Stimulated activated CD4-positive, alpha-beta T cell treated with anti-CD3 and anti-CD28 coated beads, TNF-alpha, amount 100 ng/mL, for 4 hours (primary cell): ENCODE measurements around the gene XYLT1.

Experiments
- DNase-seq, 3 experiments: peaks; one replicate each; pipeline ENCODE4 v3.0.0-alpha.2; 2020; ENCODE audit warnings: low read depth in 3 of 3

XYLT1 gene

DNA sequence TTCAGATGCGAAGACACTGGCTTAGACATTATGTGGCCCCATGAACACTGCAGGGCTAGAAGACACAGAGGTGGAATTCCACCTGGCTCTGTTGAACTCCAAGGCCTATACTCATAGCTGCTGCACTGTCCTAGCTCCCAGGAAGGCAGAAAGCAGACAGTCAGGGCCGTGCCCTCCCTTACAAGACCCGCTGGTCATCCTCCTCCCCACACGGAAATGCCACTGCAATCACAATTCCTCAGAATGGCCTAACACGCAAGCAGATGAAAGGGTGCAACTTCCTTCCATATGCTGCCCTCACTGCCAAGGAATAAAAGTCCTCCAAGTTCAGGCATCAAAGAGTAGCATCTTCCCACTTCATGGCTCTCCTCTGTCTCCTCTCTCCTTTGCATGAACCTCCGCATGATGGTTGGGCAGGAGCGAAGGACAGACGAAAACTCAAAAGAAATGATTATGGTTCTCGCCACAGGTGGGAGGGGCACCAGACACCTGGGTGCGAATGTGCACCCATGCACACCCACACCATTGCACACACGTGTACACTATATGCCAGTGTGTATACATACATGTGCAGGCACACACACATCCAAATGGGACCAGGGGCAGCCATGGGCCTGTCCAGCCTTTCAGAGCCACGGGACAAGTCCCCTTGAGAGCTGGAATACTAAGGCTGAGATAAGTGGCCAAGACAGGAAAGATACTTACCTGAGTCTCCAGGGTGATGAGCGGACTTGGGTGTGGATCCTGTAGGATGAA lies 113.3 kb downstream of the XYLT1 start:
- no peak for DNase-seq

DNA sequence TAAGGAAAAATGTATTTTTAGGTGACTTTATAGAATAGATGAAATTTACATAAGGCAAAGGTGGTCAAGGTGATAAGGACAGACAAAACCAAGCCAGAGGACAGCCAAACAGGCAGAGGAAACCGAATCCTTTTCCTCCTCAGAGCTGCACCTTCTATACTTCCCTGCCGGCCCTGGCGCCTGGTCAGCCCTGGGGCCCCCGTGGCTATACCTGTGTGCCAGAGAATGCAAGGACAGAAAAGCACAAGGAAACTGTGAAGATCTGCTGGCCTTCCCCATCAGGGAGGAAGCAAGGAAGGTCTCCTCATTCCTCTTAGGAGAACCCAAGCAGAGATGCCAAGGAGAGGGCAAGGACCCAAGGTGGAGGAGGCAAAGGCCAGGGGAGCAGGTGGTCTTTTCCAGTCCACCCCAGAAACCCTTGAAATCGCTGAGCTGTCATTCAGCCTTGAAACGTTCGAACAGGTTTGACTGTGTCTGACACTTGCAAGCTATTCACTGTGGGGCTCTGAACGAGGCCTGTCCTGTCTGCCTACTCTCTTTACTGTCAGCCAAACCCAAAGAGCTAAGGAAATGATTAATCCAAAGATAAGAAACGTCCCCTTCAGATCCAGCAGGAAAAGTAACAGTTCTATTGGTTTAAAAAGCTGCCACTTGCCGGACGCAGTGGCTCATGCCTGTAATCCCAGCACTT lies 114.4 kb downstream of the XYLT1 start:
- no peak for DNase-seq

DNA sequence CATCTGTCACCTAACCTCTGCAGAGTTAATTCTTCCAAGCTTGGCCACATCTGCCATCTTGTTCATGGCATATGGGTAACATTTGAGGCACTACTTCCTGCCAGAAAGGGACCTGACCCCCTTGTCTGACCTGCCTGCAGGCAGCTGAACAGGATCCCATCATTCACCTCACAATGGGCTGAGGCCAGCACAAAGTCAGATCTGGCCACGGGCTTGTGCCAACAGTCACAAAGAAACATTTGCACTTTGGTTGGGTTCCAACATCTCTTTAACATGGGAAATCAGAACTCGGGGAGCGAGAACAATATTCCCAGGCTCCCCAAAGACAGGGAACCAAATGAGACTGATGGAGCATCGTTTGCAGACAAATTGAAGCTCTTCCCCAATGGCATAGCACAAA lies 116.1 kb downstream of the XYLT1 start:
- no peak for DNase-seq

DNA sequence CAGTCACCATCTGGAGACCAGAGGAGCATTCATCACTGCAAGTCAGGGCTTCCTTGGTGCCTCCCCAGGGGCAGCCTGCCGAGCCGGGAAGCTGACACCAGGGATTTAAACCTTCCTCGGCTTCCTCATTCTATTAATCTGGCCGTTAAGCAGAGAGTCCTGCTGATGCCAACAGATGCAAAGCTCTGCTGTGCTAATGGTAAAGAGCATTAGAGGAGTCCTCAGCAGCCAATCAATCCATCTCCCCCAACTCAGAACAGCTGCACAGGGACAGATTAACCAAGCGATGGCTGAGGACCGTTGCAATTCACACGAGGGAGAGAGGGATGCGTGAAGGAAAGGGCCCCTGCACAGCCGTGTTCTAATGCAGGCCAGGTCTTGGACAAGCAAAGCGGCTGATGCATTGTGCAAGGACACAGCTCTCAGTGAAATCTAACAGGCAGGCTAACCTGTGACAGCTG lies 116.6 kb downstream of the XYLT1 start:
- no peak for DNase-seq

DNA sequence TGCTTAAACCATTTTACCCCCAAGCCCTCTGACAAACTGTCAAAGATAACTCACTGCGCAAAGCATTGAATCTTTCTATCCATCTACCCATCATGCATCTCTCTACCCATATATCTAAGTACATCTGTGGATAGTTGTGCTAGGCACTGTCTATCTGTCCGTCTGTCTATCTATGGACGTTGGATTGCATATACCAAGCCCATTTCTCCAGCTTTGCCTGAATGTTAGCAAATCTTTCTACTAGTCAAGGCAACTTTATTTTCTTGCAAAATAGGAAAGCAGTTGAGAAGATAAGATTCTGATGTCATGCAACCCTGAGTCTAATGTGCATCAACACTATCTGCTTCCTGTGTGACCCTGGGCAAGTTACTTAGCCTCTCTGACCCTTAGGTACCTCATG lies 117.2 kb downstream of the XYLT1 start:
- no peak for DNase-seq

DNA sequence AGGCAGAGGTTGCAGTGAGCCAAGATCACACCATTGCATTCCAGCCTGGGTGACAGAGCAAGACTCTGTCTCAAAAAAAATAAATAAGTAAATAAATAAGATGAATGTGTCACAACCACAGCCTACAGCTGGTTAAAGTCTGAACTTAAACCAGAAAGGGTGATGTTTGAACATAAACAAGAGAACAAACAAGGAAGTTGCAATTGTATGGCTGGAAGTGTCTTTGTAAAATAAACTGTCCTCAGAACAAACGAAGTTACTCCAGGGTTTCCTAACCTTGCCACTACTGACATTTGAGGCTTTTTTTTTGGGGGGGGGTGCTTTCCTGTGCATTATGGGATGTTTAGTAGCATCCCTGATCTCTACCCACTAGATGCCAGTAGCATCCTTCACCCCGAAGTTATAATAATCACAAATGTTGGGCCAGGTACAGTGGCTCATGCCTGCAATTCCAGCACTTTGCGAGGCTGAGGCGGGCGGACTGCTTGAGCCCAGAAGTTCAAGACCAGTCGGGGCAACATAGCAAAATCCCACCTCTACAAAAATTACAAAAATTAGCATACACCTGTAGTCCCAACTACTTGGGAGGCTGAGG lies 119.2 kb downstream of the XYLT1 start:
- no peak for DNase-seq

DNA sequence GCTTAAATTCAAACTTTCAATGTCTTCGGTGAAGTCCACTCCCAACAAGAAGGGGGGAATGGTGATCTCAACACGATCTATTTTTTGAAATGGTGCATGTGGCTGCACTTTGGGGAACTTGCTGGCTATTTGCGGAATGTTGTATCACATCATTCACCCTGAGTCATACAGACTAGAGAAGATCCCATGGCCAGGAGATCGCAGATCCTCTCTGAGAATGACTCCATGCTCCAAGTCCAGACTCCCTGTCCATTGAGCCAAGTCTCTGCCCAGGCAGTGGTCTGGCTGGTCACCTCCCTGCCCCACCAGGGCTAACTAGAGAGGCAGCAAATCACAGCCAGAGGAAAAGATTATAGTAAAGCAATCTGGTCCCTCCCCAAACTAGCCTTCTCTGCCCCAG lies 120.6 kb downstream of the XYLT1 start:
- DNase-seq, result no peak

DNA sequence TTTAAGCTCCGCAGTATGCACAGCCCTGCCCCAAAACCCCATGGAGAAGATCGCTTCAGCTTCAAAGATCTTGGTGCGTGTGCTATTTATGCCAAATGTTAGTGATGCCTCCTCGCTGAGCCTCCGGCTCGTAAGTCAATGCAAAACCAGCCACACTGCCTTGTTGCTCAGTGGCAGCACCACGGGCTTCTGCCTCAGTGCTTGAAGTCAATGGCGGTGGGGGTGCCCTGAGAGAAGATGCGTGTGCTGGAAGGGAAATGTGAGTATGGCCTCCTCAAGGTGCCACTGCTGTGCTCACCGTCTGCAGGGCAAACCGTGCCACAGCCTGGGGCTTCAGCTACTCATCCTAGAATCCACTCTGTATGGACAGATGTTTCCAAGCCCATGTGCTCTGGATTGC lies 121.9 kb downstream of the XYLT1 start:
- no peak for DNase-seq

DNA sequence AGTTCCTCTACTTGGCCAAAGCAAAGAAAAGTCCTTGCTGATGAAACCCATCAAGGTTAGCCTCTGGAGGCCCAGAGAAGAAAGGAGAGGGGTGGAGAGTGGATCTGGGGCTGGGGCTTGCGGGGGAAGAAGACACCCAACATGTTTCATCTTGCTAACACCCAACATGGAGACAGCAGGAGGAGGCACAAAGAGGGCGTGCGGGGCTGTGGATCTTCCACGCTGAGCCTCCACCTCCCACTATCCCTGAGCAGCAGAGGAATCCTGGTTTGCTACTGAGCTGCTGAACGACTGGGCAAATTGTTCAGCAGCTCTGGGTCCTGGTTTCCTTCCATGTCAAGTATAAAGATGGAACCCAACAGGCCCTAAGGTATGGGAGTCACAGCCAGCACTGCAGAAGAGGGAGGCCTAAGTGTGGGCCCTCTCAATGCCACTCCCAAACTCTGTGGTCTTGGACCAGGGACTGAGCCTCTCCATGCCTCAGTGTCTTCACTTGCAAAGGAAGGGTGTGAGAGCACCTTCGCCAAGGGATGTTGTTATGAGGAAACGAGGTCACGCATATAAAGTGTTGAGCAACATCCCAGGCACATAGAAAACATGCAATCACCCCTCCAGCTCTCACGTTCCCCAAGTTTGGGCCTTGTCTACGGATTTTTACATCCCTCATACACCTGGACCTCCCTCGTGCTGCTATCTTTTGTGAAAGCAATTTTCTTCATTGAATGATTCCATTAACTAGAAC lies 122.5 kb downstream of the XYLT1 start:
- DNase-seq, result no peak

DNA sequence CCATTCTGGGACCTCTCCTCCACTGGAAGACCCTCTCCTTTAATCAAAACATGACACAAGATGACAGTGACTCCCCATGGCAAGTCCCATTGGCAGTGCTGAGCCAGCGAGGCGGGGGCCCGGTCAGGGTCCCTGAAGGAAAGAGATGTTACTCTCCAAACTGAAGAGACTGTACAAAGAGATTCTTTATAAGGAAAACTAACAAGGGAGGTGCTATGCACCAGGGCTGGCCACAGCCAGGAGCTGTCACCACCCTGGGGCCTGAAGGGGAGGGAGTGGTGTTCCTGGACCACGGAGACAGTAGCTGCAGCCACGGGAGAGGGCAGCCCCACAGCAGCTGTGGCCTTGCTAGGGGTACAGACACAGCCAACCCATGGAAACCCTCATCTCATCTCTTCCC lies 123.1 kb downstream of the XYLT1 start:
- DNase-seq, result no peak

DNA sequence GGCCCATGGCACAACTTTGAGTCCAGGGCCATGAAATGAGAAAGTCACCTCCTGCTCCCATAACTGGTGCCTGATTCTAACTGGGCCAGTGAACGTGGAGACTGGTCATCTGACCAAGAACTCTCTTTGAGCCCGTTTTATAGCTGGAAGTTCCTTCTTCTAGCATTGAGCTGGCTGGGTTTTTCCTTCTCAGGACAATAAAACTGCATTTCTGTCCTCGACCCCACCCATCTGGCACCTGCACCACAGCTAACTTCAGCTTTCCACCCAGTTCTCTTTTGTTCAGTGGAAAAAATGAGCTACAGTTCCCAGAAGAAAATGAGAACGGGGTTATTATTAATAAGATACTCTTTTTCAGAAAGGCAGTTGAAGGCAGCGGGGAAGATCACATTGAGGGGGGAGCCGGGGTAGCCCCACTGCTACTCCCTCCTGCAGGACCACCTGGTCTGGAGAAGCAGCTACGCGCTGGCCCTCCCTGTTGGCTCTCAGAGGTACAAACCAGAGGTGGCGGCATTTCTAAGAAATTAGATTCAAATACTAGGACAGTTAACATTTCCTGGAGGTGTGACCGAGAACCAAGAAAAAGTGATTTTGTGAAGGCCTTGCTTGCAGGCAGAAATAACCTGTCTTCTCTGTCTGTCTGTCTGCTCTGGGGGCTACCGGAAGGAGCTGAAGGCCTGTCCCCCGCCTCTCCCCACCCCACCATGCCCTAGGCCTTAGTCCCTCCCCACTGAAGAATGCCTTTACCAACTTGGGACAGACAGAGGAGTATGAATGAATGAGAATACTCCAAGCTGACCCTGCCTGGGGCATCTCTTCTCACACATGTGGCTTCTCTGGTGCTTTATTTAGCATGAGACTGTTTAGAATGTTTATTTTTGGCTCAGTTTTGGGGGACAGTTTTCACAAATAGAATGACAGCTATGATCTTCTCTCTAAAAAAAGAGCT lies 123.9 kb downstream of the XYLT1 start:
- no peak for DNase-seq

DNA sequence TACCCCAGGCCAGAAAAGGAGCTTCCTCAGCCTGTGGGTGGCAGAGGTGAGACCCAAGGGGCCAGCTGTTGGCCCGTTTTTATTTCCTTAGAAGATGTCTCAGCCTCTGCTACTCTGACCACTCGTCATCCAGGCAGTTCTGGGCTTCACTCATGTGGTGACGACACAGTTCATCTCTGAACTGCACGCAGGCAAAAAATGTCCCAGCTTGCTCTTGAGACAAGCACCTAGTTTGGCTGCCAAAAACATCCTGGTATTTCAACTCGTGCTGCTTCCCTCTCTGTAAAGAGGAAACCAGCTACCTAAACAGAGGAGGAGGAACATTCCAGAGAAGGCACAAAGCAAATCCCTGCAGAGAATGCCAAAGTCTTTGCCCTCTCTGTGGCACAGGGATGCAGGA lies 125.7 kb downstream of the XYLT1 start:
- DNase-seq, result no peak

DNA sequence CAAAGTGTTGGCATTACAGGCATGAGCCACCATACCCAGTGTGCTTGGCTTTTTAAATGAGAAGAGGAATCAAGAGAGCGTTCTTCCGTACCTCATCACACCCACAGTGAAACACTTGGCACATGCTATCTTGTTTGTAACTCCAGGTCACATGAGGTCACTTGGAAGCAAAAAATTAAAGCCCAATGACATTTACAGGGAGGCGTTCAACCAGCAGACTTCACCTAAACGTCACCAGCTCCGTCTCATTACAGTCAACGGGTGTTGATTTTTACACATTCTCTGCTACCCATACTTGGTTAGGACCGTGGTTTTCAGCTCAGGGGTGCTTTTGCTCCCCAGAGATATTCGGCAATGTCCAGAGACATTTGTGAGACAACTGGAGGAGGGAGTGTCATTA lies 127.0 kb downstream of the XYLT1 start:
- no peak for DNase-seq

DNA sequence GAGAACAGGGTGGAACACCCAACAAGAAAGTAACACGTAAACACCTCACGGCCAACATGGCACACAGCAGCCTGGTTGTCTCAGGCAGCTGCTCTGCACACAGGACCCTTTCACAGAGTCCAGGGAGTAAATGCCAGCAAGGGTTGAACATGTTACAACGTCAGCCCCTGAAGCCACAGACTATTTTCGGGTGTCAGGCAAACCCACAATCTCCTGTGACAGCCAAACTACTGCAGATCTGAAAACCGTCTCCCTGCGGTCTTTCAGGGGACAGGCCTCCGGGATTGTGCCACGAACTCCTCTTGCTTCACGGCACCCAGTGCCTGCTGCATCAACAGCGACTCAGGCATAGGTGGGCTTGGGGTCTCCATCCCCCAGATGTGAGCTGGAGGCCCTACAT lies 127.7 kb downstream of the XYLT1 start:
- DNase-seq, result no peak

DNA sequence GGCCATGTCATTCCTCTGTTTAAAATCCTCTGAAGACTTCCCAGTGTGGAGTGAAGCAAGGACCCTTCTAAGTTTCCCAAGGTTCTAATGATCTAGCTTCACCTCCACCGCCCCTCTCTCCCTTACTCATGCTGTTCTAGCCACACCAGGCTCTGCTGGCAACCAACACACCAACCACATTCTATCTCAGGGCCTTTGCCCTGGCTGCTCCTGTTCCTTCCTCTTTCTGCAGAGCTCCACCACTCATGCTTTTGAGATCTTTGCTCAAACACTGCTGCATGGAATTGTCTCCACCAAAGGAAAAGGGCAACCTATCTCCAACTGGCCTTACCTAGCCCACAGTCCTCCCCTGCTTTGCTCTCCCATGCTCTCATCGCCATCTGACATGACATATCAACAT lies 128.7 kb downstream of the XYLT1 start:
- DNase-seq, result no peak

DNA sequence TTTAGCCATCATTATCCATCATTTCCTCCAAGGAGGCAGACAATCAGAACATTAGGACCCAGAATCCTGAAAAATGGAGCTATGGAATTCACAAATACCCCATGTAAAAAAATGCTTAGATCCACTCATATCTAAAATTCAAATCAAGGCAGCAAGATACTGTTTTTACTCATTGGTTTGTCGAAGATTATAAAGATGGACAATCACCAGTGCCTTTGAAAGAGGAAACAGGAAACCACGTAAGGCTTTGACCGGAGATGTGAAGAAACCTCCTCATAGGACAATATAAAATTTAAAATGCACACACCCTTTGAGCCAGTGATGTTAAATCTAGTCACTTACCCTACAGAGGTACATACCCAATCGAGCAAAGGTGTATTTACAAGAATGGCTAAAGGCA lies 130.0 kb downstream of the XYLT1 start:
- DNase-seq, result no peak

DNA sequence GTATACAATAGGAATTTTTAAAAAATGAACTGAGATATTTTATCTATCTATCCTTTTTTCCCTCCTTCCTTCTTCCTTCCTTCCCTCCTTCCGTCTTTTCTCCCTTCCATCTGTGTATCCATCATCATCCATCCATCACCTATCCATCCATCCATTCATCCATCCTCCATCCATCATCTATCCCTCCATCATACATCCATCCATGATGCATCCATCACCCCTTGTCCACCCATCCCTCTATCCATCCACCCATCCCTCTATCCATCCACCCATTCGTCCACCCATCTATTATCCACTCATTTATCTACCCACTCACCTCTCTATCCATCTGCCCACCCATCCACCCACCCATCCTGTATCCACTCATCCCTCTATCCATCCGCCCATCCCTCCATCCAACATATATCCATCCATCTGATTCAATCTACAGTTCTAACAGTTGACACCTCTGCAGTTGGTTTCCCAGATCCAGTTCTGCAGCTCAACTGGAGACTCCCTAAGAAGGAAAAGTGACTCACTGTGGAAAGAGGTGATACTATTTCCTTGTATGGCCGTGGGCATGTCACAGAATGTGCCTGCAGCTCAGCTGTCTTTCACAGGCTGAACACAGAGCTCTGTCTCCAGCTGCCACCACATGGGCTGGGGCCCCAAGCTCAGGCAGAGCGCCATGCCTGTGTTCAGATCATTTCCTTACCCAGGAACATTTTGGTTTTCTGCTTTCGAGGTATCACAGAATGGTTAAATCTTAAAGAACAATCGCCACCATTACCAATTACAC lies 130.8 kb downstream of the XYLT1 start:
- DNase-seq, result no peak

DNA sequence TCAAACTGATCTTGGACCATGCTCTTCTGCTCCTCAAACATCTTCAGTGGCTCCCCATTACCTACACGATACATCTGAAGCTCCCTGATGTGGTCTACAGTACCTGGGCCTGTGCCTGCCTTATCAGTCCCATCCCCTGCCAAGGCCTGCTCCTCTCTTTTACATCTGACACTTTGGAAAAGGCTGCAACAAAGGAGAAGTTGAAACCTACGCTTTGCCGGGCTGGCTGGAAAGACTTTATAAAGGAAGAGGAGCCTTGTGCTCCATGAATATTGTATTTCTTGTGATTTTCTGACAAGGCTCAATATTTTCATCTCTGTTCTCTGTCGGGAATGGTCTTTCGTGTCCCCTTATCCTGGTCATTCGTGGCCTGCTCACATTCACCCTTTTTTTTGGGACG lies 132.5 kb downstream of the XYLT1 start:
- no peak for DNase-seq

DNA sequence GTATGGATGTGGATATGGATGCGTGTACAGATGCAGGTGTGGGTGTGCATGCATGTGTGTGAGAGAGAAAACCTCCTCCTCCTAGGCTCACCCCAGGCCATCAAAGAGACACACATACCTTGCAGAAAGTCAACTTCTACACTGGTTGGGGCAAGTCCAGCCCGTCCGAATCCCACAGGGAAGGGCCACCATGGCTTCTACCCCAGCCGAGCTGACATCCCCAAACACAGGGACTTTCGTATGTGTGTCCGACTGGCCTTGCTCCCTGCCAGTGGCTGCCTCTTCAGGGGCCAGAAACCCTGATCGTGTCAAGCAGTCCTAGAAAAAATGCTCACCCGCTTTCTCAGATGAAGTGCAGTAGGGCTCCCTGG lies 134.2 kb downstream of the XYLT1 start:
- no peak for DNase-seq

DNA sequence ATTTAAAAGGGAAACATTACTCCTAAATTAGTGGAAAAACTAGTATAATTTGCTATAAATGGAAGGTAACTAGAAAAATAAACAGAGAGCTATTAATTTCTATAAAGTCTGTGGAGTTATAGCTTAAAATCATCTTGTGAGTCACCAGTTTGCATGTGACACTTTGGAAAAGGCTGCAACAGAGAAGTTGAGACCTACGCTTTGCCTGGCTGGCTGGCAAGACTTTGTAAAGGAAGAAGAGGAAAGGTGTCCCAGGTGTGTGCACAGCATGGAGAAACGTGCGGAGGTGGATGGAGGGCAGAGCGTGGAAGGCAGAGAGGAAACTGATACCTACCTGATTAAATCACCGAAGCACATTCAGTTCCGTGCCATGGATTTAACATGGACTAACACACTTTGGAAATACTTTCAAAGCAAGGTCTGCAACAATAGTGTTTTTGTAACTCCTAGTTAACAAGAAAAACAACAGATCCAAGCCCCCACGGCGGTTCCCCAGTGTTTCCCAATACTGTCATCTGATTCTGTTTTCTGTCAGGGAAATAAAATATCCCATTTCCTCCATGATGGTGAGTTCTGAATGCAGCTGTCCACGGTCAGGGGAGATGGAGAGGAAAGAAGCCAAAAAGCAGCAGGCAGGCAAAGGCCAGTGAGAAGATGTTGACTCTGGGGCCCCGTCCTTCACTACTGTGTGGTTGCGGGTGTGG lies 134.8 kb downstream of the XYLT1 start:
- DNase-seq, result no peak
